Left hindlimb (tissue), 1 donor: Measurements from ENCODE around the gene UGT1A1.

Experiments used
- DNase-seq: peaks from one replicate; pipeline ENCODE4 v3.0.0-alpha.2; 2018

The UGT1A1 gene

DNA sequence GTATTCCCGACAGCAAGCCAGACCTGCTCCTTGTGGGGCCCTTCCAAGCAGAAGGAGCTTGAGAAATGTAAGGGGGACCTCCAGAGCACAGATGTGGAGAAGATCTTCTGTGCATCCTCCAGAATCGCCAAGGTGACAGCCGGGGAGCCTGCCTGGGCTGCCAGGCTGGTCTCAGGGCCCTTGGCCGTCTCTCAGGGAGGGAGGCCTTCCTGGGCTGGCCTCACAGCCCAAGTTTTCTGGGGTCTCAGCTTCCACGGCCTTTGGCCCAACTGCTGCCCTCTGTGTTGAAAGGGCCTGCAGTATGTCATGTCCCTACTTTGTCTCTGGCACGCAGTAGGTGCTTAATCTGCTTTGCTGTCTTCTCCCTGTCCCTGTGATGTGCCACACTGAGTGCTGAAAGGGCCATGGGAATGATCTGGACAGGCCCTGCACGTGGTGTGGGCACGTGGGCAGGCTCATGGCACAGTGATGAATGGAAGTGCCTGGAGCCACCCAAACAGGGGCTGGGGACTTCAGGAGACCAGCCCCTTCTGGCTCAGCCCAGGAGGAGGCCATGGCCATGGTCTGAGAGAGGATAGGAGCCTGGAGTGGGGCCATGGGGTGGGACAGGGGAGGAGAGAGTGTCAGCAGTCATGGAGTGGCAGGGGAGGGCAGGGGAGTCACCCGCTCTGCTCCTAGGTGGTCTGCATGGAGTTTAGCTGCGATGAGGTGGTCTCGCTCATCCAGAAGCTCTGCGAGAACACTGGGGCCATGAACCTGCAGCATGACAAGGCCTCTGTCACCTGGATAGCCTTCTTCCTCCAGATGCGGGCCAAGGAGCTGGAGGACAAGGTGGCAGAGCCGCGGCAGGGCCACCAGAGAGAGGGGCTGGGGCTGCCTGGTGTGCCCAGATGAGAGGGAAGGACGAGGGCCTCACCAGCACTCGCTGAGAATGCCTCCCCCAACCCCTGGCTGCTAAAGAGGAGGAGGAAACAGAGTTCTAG is 58.9 kb downstream of the UGT1A1 start:
- no peak for DNase-seq

DNA sequence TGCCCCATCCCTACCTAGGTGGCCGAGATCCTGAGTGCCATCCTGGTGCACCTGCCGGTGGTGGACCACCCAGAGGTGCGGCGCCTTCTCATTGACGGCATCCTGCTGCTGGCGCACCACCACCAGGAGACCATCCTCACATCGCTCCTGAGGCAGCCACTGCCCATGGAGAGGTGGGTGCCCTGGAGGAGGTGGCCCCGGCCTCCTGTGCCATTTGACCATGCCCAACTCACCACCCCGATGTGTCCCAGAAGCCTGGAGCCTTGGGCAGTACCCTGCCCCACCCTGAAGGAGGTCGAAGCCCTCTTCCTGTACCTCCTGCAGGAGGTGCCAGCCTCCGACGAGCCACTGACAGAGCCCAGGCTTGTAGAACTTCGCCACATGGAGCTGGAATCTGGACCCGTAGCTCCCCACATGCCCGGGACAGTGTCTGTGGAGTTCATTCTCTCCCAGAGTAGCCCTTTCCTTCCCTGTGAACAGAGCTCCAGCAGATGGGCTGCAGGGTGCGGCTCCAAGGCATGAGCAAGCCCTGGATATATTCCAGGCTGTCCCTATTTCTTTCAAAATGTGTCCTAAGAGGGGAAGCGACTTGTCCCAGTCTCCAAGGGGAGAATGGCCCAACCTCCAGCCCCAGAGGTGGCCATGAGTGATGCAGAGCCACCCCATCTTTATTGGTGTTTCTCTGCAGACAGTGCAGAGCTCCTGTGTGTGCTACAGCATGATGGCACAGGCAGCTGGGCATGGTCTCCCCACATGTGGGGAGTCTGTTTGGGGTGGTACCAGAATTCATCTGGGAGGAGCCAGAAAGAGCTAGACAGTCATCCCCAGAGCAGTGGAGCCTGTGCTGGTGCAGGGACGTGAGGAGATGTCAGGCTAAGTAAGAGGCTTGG is 60.1 kb downstream of the UGT1A1 start:
- no peak for DNase-seq

DNA sequence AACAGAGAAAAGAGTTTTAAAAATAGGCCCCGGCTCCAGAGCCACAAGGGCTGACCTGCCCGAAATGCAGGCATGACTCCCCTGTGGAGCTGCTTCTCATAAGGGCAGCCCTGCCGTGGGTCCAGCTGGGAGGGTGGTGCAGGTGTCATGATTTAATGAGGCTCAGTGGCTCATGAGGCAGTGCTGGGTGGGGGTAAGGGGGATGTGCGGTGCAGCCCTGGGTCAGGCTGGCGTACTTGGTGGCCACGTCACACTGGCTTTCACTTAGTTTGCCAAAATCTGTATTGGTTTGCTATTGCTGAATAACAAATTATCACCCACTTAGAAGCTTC is 60.7 kb downstream of the UGT1A1 start:
- DNase-seq, result no peak

DNA sequence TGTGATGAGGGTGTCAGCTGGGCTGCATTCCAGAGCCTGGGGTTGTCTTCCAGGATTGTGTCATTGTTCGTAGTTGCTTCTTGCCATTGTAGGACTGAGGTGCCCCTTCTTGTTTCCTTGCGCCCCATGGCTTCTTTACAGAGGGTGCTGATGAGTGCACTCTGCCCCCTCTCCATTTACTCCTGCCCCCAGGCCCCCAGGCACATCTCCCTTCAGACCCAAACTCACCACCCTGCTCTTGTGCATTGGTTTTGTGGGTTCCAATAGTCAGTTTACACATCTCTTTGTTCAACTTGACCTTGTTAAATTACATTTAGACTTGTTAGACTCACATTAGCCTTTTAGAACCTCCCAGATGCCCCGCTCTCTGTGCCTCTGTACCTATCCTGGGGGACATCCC is 61.1 kb downstream of the UGT1A1 start:
- no peak for DNase-seq

DNA sequence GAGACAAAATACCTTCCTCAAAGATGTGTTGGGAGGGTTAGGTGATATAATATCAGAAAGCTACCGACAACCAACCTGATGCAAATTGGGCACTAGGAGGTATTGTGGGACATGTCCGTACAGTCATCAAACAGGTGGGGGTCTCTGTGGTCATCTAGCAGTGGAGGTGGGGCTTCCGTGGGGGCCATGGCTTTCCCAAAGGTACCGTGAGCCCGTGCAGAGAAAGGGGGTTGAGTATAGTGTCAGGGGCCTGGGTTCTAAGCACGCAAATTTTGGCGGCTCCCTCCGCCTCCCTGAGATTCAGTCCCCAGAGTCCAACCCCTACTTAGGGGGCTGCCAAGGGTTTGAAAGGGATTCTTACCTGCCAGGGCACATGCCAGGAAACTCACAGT is 61.6 kb downstream of the UGT1A1 start:
- DNase-seq, result no peak

DNA sequence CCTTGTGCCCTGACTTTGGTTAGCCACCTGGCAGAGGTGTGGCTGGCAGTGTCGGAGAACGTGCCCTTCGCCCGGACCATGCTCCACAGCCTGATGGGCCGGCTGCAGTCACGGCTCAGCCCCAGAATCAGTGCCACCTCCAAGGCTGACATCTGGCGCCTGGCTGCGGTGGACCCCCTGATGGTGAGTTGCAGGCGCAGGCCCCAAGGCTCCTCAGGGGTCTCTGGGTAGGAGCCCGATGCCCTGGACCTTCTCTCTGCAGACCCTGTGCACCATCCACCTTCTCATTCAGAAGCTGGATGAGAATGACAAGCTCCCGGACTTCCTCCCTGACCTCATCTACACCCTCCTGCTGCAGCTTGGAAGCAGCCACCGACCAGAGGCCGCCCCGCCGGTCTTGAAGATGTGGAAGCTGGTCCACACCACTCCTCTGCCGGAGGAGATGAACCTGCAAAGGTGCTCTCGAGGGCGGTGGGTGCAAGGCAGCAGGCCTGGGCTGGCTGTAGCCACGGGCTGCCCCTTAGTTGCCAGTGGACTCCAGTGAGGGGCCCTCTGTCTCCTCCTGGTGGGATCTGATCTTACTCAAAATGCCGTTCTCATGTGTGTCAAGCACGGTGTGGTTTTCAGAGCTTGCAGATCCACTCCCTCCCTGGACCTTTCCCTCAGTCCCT is 62.2 kb downstream of the UGT1A1 start:
- no peak for DNase-seq
